OCI-LY7 (cell line): ENCODE data around the gene MFSD6. TPM values are rescaled to one million over a fixed set of nuclear protein-coding genes. Genes with fewer than 3 reads are reported as not detected.

Experiments used
- BruUV-seq: library from RNA; stranded (reverse); fragments of 400-500 nt; replicated peaks from 2 replicates; lab custom pipeline; 2021; lab: Mats Ljungman, UMichigan
- CTCF ChIA-PET: fragments of 300-600 bp; sonication (Branson Sonifier 250); formaldehyde crosslinking; loops from one replicate; lab custom pipeline; 2022; ENCODE audit warnings: antibody characterized with exemption; ENCODE audit not compliant: unreplicated experiment; lab: Charles Lee
- POLR2A ChIA-PET: fragments of 300-600 bp; sonication (Branson Sonifier 250); formaldehyde crosslinking; loops from one replicate; lab custom pipeline; 2022; ENCODE audit warnings: antibody characterized with exemption; lab: Charles Lee
- DNase-seq: peaks from one replicate; pipeline ENCODE4 v3.0.0-alpha.2; 2015; ENCODE audit warnings: low spot score
- H2AFZ ChIP-seq: fragments of 200-600 bp; sonication (generic), shearing (Covaris generic); 2 replicates; pipeline ENCODE4 v1.6.1; 2014; ENCODE audit warnings: mild to moderate bottlenecking, antibody characterized with exemption, low read length, moderate library complexity
- H3K27ac ChIP-seq: fragments of 200-600 bp; sonication (generic); 2 replicates; pipeline ENCODE4 v1.5.1; 2014; ENCODE audit warnings: mixed run types, low read depth, mild to moderate bottlenecking, moderate library complexity, low read length, inconsistent platforms; ENCODE audit not compliant: poor library complexity, severe bottlenecking
- H3K36me3 ChIP-seq: fragments of 200-600 bp; sonication (generic); 2 replicates; pipeline ENCODE4 v1.6.1; 2014; ENCODE audit warnings: mild to moderate bottlenecking, antibody characterized with exemption, low read length, moderate library complexity, mixed read lengths; ENCODE audit not compliant: insufficient read depth
- H3K4me1 ChIP-seq: fragments of 200-600 bp; sonication (generic); 2 replicates; pipeline ENCODE4 v1.5.1; 2014; ENCODE audit warnings: mild to moderate bottlenecking, low read length; ENCODE audit not compliant: insufficient read depth, poor library complexity, severe bottlenecking
- H3K4me2 ChIP-seq: fragments of 200-600 bp; sonication (generic); 2 replicates; pipeline ENCODE4 v1.6.1; 2014; ENCODE audit warnings: mild to moderate bottlenecking, low read length
- H3K4me3 ChIP-seq: fragments of 200-600 bp; sonication (generic); 2 replicates; pipeline ENCODE4 v1.5.1; 2014; ENCODE audit warnings: mild to moderate bottlenecking, low read depth, low read length; ENCODE audit not compliant: poor library complexity, severe bottlenecking
- H3K79me2 ChIP-seq: fragments of 200-600 bp; sonication (generic); 2 replicates; pipeline ENCODE4 v1.6.1; 2016; ENCODE audit warnings: low read depth, mild to moderate bottlenecking, low read length, moderate library complexity, mixed read lengths; ENCODE audit not compliant: insufficient read depth
- H3K9me2 ChIP-seq: fragments of 200-600 bp; sonication (generic); 2 replicates; pipeline ENCODE4 v1.6.1; 2016; ENCODE audit warnings: mild to moderate bottlenecking, low read length, mixed read lengths; ENCODE audit not compliant: insufficient read depth
- H3K9me3 ChIP-seq: fragments of 200-600 bp; sonication (generic); 2 replicates; pipeline ENCODE4 v1.6.1; 2014; ENCODE audit warnings: mild to moderate bottlenecking, mixed run types, low read length, mixed read lengths
- H4K20me1 ChIP-seq: fragments of 200-600 bp; sonication (generic); 2 replicates; pipeline ENCODE4 v1.6.1; 2014; ENCODE audit warnings: mild to moderate bottlenecking, antibody characterized with exemption, low read length, moderate library complexity, mixed read lengths; ENCODE audit not compliant: insufficient read depth
- EZH2phosphoT487 ChIP-seq: fragments of 200-600 bp; sonication (generic); IDR thresholded peaks from 2 replicates; pipeline ENCODE4 v1.6.1; 2018; ENCODE audit warnings: low read depth, borderline replicate concordance, mild to moderate bottlenecking, mixed run types, antibody characterized with exemption, low read length, moderate library complexity, mixed read lengths
- intact Hi-C: fragments of 100-400 bp; cut with micrococcal nuclease; formaldehyde crosslinking; loops from one replicate; pipeline ENCODE4 v1.10.0; 2022; ENCODE audit not compliant: unreplicated experiment
- total RNA-seq, 2 experiments: library from RNA; depleted of rRNA in 1 of 2; stranded (reverse); fragments of >200 nt in 1 of 2; shearing (Covaris generic) in 1 of 2; gene quantifications; 2 replicates each; pipeline ENCODE4 v1.2.3, GENCODE V29; 2014 to 2022
- TF ChIP-seq, protein P1 (sequence below): fragments of 200-600 bp; sonication (generic); conservative IDR thresholded peaks from 2 replicates; pipeline ENCODE4 v1.5.1; 2014; ENCODE audit warnings: mild to moderate bottlenecking, antibody characterized with exemption, low read length, moderate library complexity, mixed read lengths

MFSD6 gene
- total RNA-seq, 2 experiments from 2014 or later = 8.3 to 19.5 TPM

DNA sequence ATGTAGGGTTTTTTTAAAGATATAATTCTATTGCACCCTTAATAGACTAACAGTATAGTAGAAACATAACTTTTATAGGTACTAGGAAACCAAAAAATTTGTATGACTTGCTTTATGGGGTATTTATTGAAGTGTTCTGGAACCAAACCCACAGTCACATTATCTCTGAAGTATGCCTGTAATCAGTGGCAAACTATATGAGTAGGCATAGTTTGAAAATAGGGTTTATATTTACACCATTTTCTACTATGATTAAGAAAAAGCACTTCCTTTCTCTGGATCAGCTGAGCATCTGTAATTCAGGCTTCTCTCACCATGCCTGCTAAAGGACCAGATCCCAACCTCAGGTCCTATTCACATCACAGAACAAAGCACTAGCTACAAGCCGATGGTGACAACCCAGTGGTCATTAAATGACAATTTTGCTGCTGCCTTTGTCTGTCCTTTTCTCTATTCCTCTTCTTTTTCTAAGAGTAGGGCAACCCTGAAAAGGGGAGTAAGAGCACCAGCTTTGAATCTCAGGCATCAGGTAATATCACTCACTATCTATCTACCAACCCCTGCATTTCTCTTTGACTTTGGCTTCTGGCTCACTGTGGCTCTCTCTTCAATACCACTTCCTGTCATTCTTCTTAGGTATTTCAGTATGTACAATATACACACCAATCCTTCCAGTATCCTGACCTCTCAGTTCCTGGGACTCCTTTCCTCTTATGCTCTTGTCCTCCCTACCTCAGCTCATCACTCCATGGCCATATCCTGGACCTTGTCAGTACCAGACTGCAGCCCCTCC, 112.0 kb downstream of the MFSD6 start:
- ChIA-PET CTCF (no interaction called here), POLR2A (no interaction called here)
- H3K9me2 ChIP-seq = no peaks in the 10 kb centered on the region
- TF ChIP-seq, protein P1, sequence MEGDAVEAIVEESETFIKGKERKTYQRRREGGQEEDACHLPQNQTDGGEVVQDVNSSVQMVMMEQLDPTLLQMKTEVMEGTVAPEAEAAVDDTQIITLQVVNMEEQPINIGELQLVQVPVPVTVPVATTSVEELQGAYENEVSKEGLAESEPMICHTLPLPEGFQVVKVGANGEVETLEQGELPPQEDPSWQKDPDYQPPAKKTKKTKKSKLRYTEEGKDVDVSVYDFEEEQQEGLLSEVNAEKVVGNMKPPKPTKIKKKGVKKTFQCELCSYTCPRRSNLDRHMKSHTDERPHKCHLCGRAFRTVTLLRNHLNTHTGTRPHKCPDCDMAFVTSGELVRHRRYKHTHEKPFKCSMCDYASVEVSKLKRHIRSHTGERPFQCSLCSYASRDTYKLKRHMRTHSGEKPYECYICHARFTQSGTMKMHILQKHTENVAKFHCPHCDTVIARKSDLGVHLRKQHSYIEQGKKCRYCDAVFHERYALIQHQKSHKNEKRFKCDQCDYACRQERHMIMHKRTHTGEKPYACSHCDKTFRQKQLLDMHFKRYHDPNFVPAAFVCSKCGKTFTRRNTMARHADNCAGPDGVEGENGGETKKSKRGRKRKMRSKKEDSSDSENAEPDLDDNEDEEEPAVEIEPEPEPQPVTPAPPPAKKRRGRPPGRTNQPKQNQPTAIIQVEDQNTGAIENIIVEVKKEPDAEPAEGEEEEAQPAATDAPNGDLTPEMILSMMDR = no peak
- no peak for TF ChIP-seq EZH2phosphoT487
- H3K36me3 ChIP-seq = peaks cover 22% of the 10 kb centered on the region
- H2AFZ ChIP-seq = no peak overlapping the region
- BruUV-seq = no TSS peak
- H3K79me2 ChIP-seq = no peaks in the 10 kb centered on the region
- no peak overlapping the region for H3K4me3 ChIP-seq
- H4K20me1 ChIP-seq = no peaks in the 10 kb centered on the region
- no peak overlapping the region for H3K4me2 ChIP-seq
- no peak overlapping the region for H3K27ac ChIP-seq
- H3K9me3 ChIP-seq = no peaks in the 10 kb centered on the region
- intact Hi-C loops = loop anchor here (10.0 kb wide), 1 partner anchor 435 kb away; no protein-coding TSS in a partner anchor
- no peak for DNase-seq
- H3K4me1 ChIP-seq = no peaks in the 10 kb centered on the region

DNA sequence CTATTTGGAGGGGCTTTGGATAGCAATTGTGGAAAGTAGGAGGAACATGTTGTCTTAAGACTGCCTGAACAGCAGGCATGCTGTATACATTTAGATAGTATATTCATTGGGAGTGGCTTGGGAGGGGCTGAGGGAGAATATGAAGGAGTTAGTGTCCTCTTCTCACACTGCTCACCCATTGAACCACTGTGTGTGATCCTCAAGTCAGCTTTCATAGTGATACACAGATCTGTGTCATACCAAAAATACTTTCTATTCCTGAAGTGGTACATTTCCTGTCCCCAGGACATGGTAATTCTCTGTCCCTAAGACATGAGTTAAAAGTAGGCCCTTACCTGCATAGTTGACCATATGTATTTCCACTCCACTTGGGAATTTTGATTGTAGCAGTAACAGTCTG, 116.8 kb downstream of the MFSD6 start:
- H3K9me3 ChIP-seq = no peaks in the 10 kb centered on the region
- no peak for TF ChIP-seq EZH2phosphoT487
- TF ChIP-seq, protein P1 = no peak
- no TSS peak for BruUV-seq
- no peak overlapping the region for H3K27ac ChIP-seq
- no peaks in the 10 kb centered on the region for H4K20me1 ChIP-seq
- H3K4me2 ChIP-seq = no peak overlapping the region
- CTCF ChIA-PET = no interaction called here
- DNase-seq = no peak
- no peaks in the 10 kb centered on the region for H3K79me2 ChIP-seq
- no peak overlapping the region for H2AFZ ChIP-seq
- no peaks in the 10 kb centered on the region for H3K4me1 ChIP-seq
- intact Hi-C loops = no loop called here
- no peaks in the 10 kb centered on the region for H3K9me2 ChIP-seq
- no peak overlapping the region for H3K4me3 ChIP-seq
- POLR2A ChIA-PET = interaction anchor here (1.5 to 1.6 kb wide), 2 partner anchors 9 to 17 kb away, joined by 3 read pairs; partner anchors contain the start of gene NEMP2
- peaks cover 19% of the 10 kb centered on the region for H3K36me3 ChIP-seq
